ENCODE data around the gene NISCH. TPM values are rescaled to one million over a fixed set of nuclear protein-coding genes. Genes with fewer than 3 reads are reported as not detected.

The NISCH gene
- total RNA-seq, 1 experiment from 2014 or later = 63.4 TPM

DNA sequence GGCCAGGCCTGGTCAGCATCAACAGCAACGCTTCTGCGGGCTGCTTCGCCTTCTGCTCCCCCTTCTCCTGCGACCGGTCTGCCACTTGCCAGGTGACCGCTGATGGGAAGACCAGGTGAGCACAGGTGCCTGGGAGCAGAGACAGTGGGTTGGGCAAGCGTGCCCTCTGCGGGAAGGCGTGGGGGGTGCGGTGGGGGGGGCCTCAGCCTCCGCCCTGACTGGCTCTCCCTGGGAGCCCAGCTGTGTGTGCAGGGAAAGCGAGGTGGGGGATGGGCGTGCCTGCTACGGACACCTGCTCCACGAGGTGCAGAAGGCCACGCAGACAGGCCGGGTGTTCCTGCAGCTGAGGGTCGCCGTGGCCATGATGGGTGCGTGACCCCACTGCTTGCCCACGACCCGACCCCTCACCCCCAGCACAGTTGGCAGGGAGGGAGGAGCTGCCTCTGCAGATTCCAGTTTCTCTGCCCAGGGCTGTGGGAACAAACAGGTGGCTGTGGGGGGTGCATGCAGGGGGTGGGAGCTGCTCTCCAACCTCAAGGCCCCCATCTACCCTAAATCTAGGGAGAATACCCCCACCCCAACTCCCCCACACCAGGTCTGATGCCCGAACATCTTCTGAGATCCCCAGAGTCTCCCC, 48.5 kb downstream of the NISCH start:
- ATAC-seq = no peak
- ChIA-PET POLR2A (no interaction called here), CTCF (interaction anchor here (0.7 kb wide), 1 partner anchor 35 kb away, joined by 3 read pairs; no protein-coding TSS in a partner anchor)
- in situ Hi-C loops (cut with HindIII; ENCODE audit: low pct_unique_long_range_greater_than_20kb, low sequenced_read_pairs) (no loop called here), intact Hi-C loops (cut with micrococcal nuclease; ENCODE audit: unreplicated experiment) (no loop called here)
- Histone ChIP-seq H3K27ac (ENCODE audit: low read length) (no peak overlapping the region), H3K27me3 (ENCODE audit: control insufficient read depth, insufficient read depth, low read length) (no peaks in the 10 kb centered on the region), H3K36me3 (ENCODE audit: control insufficient read depth, insufficient read depth, low read length) (no peaks in the 10 kb centered on the region), H3K9me3 (ENCODE audit: control insufficient read depth, insufficient read depth, low read depth, low read length) (no peaks in the 10 kb centered on the region), H3K4me1 (ENCODE audit: control insufficient read depth, insufficient read depth, low read length) (no peaks in the 10 kb centered on the region), H3K4me3 (ENCODE audit: low read depth in 2 of 2, low read length in 2 of 2) (no peak overlapping the region)
- no peak for DNase-seq (ENCODE audit: low read depth, low spot score)
- TF ChIP-seq SIN3A (IDR thresholded peaks at IDR 0.05; ENCODE audit: borderline replicate concordance, insufficient read depth, low read depth, low read length) = no peak
- TF ChIP-seq, protein P1, sequence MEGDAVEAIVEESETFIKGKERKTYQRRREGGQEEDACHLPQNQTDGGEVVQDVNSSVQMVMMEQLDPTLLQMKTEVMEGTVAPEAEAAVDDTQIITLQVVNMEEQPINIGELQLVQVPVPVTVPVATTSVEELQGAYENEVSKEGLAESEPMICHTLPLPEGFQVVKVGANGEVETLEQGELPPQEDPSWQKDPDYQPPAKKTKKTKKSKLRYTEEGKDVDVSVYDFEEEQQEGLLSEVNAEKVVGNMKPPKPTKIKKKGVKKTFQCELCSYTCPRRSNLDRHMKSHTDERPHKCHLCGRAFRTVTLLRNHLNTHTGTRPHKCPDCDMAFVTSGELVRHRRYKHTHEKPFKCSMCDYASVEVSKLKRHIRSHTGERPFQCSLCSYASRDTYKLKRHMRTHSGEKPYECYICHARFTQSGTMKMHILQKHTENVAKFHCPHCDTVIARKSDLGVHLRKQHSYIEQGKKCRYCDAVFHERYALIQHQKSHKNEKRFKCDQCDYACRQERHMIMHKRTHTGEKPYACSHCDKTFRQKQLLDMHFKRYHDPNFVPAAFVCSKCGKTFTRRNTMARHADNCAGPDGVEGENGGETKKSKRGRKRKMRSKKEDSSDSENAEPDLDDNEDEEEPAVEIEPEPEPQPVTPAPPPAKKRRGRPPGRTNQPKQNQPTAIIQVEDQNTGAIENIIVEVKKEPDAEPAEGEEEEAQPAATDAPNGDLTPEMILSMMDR (IDR thresholded peaks at IDR 0.05) = no peak
- TF ChIP-seq, protein P2, sequence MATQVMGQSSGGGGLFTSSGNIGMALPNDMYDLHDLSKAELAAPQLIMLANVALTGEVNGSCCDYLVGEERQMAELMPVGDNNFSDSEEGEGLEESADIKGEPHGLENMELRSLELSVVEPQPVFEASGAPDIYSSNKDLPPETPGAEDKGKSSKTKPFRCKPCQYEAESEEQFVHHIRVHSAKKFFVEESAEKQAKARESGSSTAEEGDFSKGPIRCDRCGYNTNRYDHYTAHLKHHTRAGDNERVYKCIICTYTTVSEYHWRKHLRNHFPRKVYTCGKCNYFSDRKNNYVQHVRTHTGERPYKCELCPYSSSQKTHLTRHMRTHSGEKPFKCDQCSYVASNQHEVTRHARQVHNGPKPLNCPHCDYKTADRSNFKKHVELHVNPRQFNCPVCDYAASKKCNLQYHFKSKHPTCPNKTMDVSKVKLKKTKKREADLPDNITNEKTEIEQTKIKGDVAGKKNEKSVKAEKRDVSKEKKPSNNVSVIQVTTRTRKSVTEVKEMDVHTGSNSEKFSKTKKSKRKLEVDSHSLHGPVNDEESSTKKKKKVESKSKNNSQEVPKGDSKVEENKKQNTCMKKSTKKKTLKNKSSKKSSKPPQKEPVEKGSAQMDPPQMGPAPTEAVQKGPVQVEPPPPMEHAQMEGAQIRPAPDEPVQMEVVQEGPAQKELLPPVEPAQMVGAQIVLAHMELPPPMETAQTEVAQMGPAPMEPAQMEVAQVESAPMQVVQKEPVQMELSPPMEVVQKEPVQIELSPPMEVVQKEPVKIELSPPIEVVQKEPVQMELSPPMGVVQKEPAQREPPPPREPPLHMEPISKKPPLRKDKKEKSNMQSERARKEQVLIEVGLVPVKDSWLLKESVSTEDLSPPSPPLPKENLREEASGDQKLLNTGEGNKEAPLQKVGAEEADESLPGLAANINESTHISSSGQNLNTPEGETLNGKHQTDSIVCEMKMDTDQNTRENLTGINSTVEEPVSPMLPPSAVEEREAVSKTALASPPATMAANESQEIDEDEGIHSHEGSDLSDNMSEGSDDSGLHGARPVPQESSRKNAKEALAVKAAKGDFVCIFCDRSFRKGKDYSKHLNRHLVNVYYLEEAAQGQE (IDR thresholded peaks at IDR 0.05; ENCODE audit: insufficient read depth in 1 of 2, low read depth in 2 of 2, low read length in 1 of 2) = no peak
- no peak for TF ChIP-seq POLR2AphosphoS5 (IDR thresholded peaks at IDR 0.05; ENCODE audit: low read depth, low read length)
- no peak for TF ChIP-seq TCF7L2 (IDR thresholded peaks at IDR 0.05; ENCODE audit: low read depth, low read length)
- BruUV-seq (replicated peaks) = no TSS peak

DNA sequence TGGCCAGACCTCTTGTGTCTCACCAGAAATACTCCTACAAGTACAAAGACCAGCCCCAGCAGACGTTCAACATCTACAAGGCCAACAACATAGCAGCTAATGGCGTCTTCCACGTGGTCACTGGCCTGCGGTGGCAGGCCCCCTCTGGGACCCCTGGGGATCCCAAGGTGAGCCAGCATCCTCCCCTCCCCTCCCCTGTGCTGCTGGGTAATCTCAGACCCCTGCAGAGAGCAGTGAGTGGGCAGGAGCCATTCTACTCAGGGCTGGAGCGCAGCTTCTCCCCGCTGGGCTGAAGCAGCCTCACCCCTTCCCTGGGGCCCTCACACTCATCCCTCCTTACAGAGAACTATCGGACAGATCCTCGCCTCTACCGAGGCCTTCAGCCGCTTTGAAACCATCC, 49.6 kb downstream of the NISCH start:
- H3K27ac ChIP-seq (ENCODE audit: low read length) = no peak overlapping the region
- no peaks in the 10 kb centered on the region for H3K4me1 ChIP-seq (ENCODE audit: control insufficient read depth, insufficient read depth, low read length)
- no peaks in the 10 kb centered on the region for H3K27me3 ChIP-seq (ENCODE audit: control insufficient read depth, insufficient read depth, low read length)
- no peaks in the 10 kb centered on the region for H3K9me3 ChIP-seq (ENCODE audit: control insufficient read depth, insufficient read depth, low read depth, low read length)
- no peak for DNase-seq (ENCODE audit: low read depth, low spot score)
- TF ChIP-seq TCF7L2 (IDR thresholded peaks at IDR 0.05; ENCODE audit: low read depth, low read length) (no peak), SIN3A (IDR thresholded peaks at IDR 0.05; ENCODE audit: borderline replicate concordance, insufficient read depth, low read depth, low read length) (no peak), POLR2AphosphoS5 (IDR thresholded peaks at IDR 0.05; ENCODE audit: low read depth, low read length) (no peak)
- TF ChIP-seq, protein P1 (IDR thresholded peaks at IDR 0.05) = no peak
- TF ChIP-seq, protein P2 (IDR thresholded peaks at IDR 0.05; ENCODE audit: insufficient read depth in 1 of 2, low read depth in 2 of 2, low read length in 1 of 2) = no peak
- no peaks in the 10 kb centered on the region for H3K36me3 ChIP-seq (ENCODE audit: control insufficient read depth, insufficient read depth, low read length)
- ATAC-seq = no peak
- intact Hi-C loops (cut with micrococcal nuclease; ENCODE audit: unreplicated experiment) = no loop called here
- no TSS peak for BruUV-seq (replicated peaks)
- ChIA-PET CTCF (no interaction called here), POLR2A (no interaction called here)
- H3K4me3 ChIP-seq (ENCODE audit: low read depth in 2 of 2, low read length in 2 of 2) = no peak overlapping the region
- in situ Hi-C loops (cut with HindIII; ENCODE audit: low pct_unique_long_range_greater_than_20kb, low sequenced_read_pairs) = no loop called here

Measured in Panc1 (cell line).